GM18505 (cell line): ENCODE data around the gene TPRG1L.

Experiments used
- ATAC-seq: cut with Tn5 transposase; IDR thresholded peaks from one replicate; pipeline ENCODE4 v1.9.1; 2021; ENCODE audit not compliant: unreplicated experiment
- POLR2A ChIP-seq: IDR thresholded peaks from 4 replicates; pipeline ENCODE4 v1.6.1; 2011; ENCODE audit warnings: borderline replicate concordance; ENCODE audit not compliant: insufficient read depth, insufficient read length; ENCODE audit errors: extremely low read depth

Gene TPRG1L

GRCh38 chr1:3598522-3599285, 26.1 kb upstream of the TPRG1L start:
- no peak for TF ChIP-seq POLR2A
- ATAC-seq = no peak

GRCh38 chr1:3599286-3599811, 25.5 kb upstream of the TPRG1L start:
- TF ChIP-seq POLR2A = no peak
- no peak for ATAC-seq

- no peak for ATAC-seq
- no peak for TF ChIP-seq POLR2A
These were observed 25.0 kb upstream of the TPRG1L start for GRCh38 chr1:3599816-3600215.

- no peak for ATAC-seq
These were observed 24.5 kb upstream of the TPRG1L start for GRCh38 chr1:3600354-3600753.

GRCh38 chr1:3601743-3602142, 23.1 kb upstream of the TPRG1L start:
- TF ChIP-seq POLR2A = no peak
- no peak for ATAC-seq

More at GRCh38 chr1:3600354-3600753, 24.5 kb upstream of the TPRG1L start:
- TF ChIP-seq POLR2A = no peak

- TF ChIP-seq POLR2A = no peak
- no peak for ATAC-seq
These were observed 22.4 kb upstream of the TPRG1L start for GRCh38 chr1:3602375-3602774.

- no peak for TF ChIP-seq POLR2A
- no peak for ATAC-seq
These were observed 21.7 kb upstream of the TPRG1L start for GRCh38 chr1:3603156-3603555.

- no peak for TF ChIP-seq POLR2A
- ATAC-seq = no peak
These were observed 21.0 kb upstream of the TPRG1L start for GRCh38 chr1:3603571-3604467.

- no peak for ATAC-seq
- TF ChIP-seq POLR2A = no peak
These were observed 20.3 kb upstream of the TPRG1L start for GRCh38 chr1:3604468-3604974.

- ATAC-seq = no peak
- no peak for TF ChIP-seq POLR2A
These were observed 19.6 kb upstream of the TPRG1L start for GRCh38 chr1:3604997-3605823.

GRCh38 chr1:3606779-3607702, 17.8 kb upstream of the TPRG1L start:
- TF ChIP-seq POLR2A = no peak
- no peak for ATAC-seq

GRCh38 chr1:3607703-3608065, 17.1 kb upstream of the TPRG1L start:
- no peak for TF ChIP-seq POLR2A
- no peak for ATAC-seq
